Globus pallidus (tissue), 1 donor: Measurements from ENCODE around the gene CAMTA1.
A peak's percentile ranks its signal among the peaks of the same experiment; 100 is the strongest.

Experiments
- DNase-seq: peaks from one replicate; pipeline ENCODE4 v3.0.0-alpha.2; 2015; ENCODE audit warnings: low spot score

CAMTA1 gene

GRCh38 chr1:7576946-7577657 is 791.8 kb downstream of the CAMTA1 start:
- DNase-seq: no peak

GRCh38 chr1:7578206-7578605 is 793.0 kb downstream of the CAMTA1 start:
- DNase-seq: no peak

DNA sequence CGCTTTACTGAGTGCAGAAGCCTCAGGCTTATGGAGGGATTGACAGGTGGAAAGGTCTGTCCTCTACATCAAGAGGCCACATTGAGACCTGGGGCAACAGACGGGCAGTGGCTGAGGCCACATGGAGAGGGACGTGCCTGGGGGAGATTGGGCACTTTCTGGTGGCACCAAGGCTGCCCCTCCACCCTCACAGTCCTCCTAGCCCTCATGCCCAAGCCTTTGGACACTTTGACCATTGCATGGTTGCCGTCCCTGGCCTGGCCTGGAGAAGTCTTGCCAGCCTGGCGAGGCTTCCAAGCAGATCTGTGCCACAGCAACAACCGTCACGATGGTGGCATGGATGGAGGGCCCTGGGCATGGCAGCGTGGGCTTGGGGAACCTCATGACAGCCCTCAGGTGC is 793.8 kb downstream of the CAMTA1 start:
- DNase-seq: no peak

DNA sequence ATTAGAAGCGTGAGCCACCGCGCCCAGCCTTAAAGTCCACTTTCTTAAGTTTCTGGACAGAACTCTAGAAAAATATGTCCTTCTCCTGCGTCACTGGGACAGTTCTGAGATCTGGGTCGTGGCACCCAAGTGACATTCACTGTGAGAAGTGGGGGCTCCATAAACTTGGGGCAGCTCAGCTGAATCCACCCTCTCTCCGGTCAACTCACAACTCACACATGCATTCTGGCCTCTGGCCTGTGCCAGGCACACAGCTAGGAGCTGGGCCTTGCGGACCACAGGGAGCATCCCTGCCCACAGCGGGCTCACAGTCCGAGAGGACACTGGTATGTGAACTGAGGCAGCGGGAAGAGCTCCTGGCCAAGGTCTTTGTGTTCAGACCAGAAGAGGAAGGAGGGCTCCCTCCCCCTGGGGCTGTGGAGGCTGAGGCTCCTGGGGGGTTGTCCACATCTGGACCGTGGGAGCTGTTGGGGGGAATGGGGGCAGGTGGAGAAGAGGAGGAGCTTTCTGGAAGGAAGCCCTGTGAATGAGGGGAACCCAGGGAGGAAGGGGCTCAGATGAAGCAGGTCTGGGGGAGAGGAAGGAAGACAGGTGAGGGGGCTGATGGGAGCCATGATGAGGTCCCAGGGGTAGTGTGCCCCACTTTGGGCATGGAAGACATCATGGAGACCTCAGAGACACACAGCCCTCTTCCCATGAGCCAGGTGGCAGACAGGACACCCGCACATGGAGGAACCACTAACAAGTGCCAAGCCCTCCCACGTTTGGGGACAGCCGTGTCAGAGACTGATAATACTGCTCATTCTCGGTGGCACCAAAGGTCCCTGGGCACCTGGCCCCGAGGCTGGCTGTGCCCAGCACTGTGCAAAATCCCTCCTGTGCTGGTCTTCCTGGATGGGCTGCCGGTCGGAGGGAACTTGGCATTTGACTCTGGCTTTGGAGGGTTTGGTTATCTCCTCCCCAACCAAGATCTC is 794.9 kb downstream of the CAMTA1 start:
- DNase-seq: no peak

- no peak for DNase-seq
Observed at GRCh38 chr1:7580923-7581753, 795.9 kb downstream of the CAMTA1 start.

- peak; percentile 7 for DNase-seq
Observed at GRCh38 chr1:7581754-7582459, 796.7 kb downstream of the CAMTA1 start.

DNA sequence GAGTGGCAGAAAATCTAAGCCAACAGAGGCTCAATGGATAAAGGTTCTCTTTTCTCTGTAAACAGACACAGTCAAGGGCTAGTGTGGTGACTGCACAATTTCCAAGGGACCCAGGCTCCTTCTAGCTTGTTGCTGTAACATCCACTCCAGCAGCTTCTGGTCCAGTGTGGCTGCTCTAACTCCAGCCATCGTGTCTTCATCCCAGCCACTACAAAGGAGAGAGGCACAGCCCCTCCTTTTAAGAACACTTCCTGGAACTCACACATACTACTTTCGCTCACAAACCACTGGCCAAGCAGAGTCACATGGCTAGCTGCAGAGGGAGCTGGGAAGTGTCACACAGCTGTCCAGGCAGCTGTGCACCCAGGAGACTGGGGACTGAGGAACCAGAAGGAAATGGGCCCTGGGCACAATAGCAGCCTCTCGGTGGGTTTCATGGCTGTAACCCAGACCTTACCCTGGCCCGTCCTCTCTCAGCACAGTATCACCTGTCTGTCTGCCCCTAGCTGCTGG is 797.3 kb downstream of the CAMTA1 start:
- DNase-seq: no peak

DNA sequence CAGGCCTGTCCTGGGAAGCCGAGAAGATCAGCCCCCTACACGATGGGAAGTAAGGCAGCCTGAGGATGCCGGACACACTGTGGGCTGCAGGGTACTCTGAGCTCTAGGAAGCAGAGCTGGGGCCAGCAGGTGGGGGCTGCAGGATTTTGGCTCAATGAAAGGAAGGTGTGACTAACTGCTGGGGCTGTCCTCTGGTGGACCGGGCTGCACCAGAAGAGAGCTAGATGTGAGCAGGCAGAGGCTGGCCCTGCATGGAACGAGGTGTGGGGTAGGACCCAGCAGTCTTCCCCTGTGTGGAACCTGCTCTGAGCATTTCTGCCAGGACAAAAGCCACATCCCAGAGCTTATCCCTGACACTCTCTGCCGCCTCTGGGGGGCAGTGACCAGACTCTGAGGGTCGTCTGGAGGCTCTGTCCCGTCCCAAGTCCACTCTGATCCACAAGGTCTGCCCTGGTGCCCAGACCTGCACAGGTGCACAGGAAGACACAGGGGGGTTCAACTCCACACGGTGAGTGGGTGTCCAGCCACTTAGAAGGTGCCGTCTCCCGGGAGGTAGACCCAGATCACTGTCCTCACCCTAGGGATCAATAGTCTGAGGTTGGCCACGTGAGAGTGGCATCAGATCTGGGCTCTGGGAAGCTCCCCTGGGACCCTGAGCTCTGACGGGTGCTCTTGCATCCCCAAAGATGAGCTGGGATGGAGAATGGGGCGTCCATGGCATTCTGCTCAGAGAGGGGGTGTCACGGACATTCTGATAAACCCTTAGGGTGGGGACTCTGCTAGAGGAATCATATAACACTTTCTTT is 798.2 kb downstream of the CAMTA1 start:
- no peak for DNase-seq

DNA sequence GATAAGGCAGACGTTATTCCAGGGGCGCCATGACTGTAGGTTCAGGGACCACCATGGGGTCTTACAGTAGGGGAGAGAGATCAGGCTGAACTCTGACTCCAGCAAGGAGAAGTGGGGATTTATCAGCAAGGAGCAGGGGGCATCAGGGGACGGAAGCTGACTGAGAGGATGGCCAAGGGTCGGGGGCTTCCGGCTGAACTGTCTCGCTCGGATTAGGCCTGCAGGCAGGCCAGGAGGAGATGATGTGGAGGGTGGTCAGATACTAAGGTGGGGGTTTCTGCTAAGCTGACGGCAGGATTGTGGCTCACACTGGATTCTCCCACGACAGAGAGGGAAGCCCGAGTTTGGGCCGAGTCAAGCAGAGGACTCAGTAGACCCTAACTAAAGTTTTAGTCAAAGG is 798.9 kb downstream of the CAMTA1 start:
- DNase-seq: no peak

GRCh38 chr1:7584643-7585042 is 799.4 kb downstream of the CAMTA1 start:
- no peak for DNase-seq

DNA sequence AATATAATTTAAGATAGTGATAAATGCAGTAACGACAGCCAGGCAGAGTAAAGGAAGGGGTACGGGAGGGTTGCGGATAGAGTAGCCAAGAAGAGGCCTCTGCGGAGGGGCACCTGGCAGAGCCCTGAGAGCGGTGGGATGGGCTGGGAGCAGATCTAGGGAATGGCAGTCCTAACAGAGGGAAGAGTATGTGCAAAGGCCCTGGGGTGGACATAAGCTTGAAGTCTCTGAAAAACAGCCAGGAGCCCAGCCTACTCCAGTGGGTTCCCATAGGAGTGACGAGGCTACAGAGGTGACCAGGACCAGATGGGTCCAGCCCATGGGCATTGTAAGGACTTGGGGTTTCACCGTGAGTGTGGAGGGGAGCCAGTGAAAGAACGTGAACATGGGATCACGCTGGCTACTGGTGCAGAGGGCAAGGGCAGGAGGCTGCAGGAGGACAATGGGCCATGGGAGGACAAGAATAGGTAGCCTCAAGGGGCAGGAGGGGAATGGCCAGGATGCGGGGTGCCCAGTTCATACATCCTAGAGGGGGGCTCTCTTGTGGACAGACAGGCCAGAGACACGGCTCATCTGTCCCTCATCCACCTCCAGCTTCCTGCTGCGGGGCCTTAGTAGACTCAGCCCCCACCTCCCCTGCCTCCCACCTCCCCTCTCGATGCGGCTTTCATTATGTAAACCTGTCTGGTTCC is 800.1 kb downstream of the CAMTA1 start:
- no peak for DNase-seq

DNA sequence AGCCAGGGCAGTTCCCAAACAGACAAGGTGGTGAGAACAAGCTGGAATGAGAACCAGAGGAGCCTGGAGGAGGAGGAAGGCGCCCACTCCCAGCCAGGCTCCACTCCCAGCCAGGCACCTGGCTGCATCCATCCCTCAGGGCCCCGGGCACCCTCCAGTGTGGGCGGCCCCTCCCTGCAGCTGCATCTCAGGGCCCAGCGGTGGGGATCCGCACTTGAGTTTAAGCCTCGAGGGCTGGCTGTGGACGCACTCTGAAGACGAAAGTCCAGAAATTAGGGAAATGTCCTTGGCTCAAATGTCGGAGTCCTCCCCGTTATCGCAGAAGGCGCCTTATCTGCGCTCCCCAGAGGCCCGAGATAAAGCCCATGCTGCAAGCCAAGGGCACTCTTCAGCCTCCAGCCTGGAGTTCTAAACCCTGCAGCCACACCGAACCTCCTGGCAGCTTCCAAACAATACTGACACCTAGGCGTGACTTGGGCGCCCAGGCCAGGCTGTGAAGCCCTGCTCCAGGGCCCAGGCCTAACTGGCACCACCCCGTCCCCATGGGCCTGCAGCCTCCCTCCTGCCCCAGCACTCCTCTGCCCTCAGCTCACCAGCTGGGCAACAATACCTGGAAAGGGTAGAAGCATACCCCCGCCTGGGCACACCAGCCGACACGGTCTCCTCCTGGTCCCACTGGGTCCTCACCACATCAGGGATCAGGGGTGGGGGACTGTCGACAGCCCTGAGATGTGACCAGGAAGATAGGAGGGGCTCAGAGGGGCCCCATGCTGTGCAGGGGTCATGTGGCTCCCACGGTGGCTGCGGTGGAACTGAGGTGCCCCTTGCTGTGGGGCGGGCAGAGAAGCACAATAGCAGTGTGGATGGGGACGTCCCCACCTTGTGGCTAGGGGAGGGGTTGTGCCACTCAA is 801.0 kb downstream of the CAMTA1 start:
- no peak for DNase-seq

DNA sequence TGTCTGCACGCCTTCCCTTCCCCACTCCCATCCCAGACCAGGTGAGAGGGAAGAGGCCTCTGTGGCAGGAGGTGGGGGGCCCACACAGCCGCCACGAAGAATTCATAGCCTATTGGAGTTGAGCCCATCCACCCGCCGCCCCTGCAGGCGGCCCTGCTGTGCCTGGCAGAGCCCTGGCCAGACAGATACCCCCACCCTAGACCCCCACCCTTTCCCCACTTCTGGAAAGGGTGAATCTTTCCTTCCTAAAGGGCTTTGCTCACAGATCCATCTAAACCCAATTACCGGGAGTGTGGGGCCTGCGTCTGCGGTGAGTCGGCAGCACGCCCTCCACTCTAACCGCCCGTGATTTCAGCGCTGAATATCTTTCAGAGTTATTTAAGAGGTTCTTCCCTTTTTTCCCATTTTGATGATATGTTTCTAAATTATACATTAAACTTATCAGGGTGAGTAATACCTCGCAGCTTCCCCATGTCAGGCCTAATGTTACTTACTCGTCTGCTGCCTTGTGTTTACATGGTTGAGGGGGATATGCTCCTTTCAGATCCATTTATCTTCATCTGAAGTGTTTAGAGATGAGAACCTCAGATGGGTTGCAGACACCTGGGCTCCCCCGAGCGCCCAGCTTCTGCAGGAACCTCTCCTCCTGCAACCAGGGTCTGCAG is 802.0 kb downstream of the CAMTA1 start:
- DNase-seq: no peak

DNA sequence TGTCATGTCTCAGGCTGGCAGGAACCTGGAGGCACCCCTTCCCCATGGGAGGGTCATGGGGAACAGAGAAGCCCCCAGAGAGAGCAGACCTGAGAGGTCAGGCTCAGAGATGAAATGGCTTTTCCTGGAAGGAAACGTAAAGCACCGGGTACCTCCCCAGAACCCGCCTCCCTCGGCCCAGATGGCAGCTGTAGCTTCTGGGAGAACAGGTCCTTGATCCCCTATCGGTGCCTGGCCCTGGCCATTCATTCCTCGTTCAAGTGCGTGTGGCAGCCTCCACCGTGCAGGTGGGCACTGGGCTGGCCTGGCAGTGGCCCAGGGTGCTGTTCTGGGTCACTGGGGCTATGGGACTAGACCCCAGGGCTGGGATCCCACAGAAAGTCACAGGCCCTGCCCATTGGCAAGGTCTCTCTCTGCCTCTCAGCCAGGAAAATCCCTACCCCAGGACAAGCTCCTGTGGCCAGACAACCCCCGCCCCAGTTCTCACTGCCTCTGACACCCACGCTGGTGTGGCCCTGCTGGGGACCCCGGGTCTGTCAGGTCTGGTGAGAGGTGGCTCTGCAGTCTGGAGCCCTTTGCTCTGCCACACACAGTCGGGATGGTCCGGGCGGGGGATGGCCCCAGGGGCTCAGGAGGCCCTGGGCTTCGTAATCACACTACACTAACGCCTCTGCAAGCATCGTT is 802.7 kb downstream of the CAMTA1 start:
- DNase-seq: no peak

GRCh38 chr1:7588457-7588827 is 803.2 kb downstream of the CAMTA1 start:
- DNase-seq: no peak

DNA sequence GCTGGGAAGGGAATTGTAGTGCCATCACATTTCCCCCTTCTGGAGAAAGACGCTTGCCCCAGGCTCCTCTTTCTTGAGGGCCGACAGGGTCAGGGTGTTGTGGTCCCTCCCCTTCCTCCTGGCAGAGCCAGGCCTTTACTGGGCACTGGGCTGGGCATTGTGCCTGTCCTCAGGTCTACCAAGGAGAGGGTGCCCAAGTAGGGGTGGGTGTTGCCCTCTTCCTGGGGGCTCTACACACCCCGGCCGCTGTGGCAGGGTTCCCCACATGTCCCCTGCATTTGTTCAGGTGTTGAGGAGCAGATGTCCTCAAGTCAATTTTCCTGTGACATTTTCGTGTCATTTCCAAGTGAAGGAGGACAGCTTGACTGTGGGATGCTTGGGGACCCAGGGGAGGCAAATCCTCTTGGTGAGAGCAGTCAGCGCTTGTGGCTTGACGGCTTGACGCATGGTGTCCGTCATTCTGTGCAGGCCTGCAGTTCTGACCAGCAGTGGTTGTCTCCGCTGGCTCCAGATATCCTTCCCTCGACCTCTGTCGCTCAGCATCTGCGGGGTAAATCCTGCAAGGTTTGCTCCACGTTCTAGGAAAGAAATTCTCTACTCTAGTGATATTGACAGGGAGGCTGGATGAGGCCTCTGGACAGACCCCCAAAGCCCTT is 804.0 kb downstream of the CAMTA1 start:
- DNase-seq: no peak

GRCh38 chr1:7589774-7590425 is 804.6 kb downstream of the CAMTA1 start:
- DNase-seq: no peak
